HepG2 (cell line): ENCODE data around the gene MTCH1. TPM values are rescaled to one million over a fixed set of nuclear protein-coding genes. Genes with fewer than 3 reads are reported as not detected.

Source experiments
- EED ChIP-seq: sonication (generic); formaldehyde crosslinking; IDR thresholded peaks from 2 replicates; pipeline ENCODE4 v1.5.0; 2020; ENCODE audit warnings: mild to moderate bottlenecking, missing genetic modification reagents
- FLYWCH1 ChIP-seq: sonication (generic); formaldehyde crosslinking; IDR thresholded peaks from 2 replicates; pipeline ENCODE4 v1.8.1; 2023; ENCODE audit warnings: mild to moderate bottlenecking, missing genetic modification reagents
- HNRNPLL ChIP-seq: fragments of 200-400 bp; formaldehyde crosslinking; IDR thresholded peaks from 2 replicates; pipeline ENCODE4 v1.6.1; 2017; ENCODE audit warnings: mild to moderate bottlenecking, low read depth, low read length; ENCODE audit not compliant: poor library complexity, severe bottlenecking
- JUNB ChIP-seq: sonication (generic); formaldehyde crosslinking; IDR thresholded peaks from 2 replicates; pipeline ENCODE4 v1.8.0; 2022; ENCODE audit warnings: missing genetic modification reagents, mild to moderate bottlenecking, borderline replicate concordance
- MEF2D ChIP-seq: sonication (generic); formaldehyde crosslinking; IDR thresholded peaks from 2 replicates; pipeline ENCODE4 v1.5.1; 2020; ENCODE audit warnings: mild to moderate bottlenecking, missing genetic modification reagents
- PHF5A ChIP-seq: IDR thresholded peaks from one replicate; pipeline ENCODE4 v1.6.1; 2018; ENCODE audit warnings: low read depth, missing genetic modification reagents; ENCODE audit not compliant: unreplicated experiment
- REL ChIP-seq: sonication (generic); formaldehyde crosslinking; conservative IDR thresholded peaks from 2 replicates; pipeline ENCODE4 v1.8.0; 2022; ENCODE audit warnings: mild to moderate bottlenecking, missing genetic modification reagents, moderate library complexity
- TGIF2 ChIP-seq: IDR thresholded peaks from 2 replicates; pipeline ENCODE4 v1.6.1; 2016; ENCODE audit warnings: control low read depth, missing compliant biosample characterization
- ZBTB20 ChIP-seq: sonication (generic); formaldehyde crosslinking; IDR thresholded peaks from 2 replicates; pipeline ENCODE4 v1.8.1; 2023; ENCODE audit warnings: missing genetic modification reagents, low read depth, mild to moderate bottlenecking, borderline replicate concordance
- ZNF225 ChIP-seq: sonication (generic); formaldehyde crosslinking; IDR thresholded peaks from 2 replicates; pipeline ENCODE4 v1.4.0; 2020; ENCODE audit warnings: mild to moderate bottlenecking, missing genetic modification reagents
- ZNF230 ChIP-seq: sonication (generic); formaldehyde crosslinking; IDR thresholded peaks from 2 replicates; pipeline ENCODE4 v1.4.0; 2020; ENCODE audit warnings: mild to moderate bottlenecking, missing genetic modification reagents
- ZNF253 ChIP-seq: sonication (generic); formaldehyde crosslinking; IDR thresholded peaks from 2 replicates; pipeline ENCODE4 v1.8.0; 2022; ENCODE audit warnings: mild to moderate bottlenecking, missing genetic modification reagents, borderline replicate concordance
- ZNF530 ChIP-seq: sonication (generic); formaldehyde crosslinking; IDR thresholded peaks from 2 replicates; pipeline ENCODE4 v1.5.0; 2020; ENCODE audit warnings: low read depth, mild to moderate bottlenecking, missing genetic modification reagents
- ZNF572 ChIP-seq: sonication (generic); formaldehyde crosslinking; IDR thresholded peaks from 2 replicates; pipeline ENCODE4 v1.5.1; 2020; ENCODE audit warnings: mild to moderate bottlenecking, missing genetic modification reagents
- ZNF605 ChIP-seq: sonication (generic); formaldehyde crosslinking; IDR thresholded peaks from 2 replicates; pipeline ENCODE4 v1.8.0; 2022; ENCODE audit warnings: mild to moderate bottlenecking, missing genetic modification reagents
- polyA plus RNA-seq, 8 experiments: library from polyadenylated mRNA; depleted of rRNA in 3 of 8; stranded (reverse) in 7 of 8; unstranded in 1 of 8; fragments of >200 nt; fragmentation: Illumina TruSeq in 4 of 8; extraction: Trizol in 4 of 8; gene quantifications; 2 replicates each; pipeline versions ENCODE4 v1.2.1 to v1.2.3, GENCODE V29; 2011 to 2016; ENCODE audit warnings: low read depth in 4 of 8, missing spikeins in 1 of 8, mixed read lengths in 1 of 8; ENCODE audit not compliant: insufficient read depth in 1 of 8
- total RNA-seq, 5 experiments: library from RNA; depleted of rRNA; stranded (reverse); fragments of >200 nt; fragmentation: Illumina TruSeq; extraction: Trizol; gene quantifications; 2 replicates each; pipeline ENCODE4 v1.2.3, GENCODE V29; 2016; ENCODE audit warnings: low read depth in 1 of 5
- TF ChIP-seq, protein P1 (sequence below): sonication (generic); formaldehyde crosslinking; IDR thresholded peaks from 2 replicates; pipeline ENCODE4 v1.8.0; 2022; ENCODE audit warnings: missing genetic modification reagents, mild to moderate bottlenecking, inconsistent platforms, borderline replicate concordance
- TF ChIP-seq, protein P2 (sequence below): sonication (generic); formaldehyde crosslinking; IDR thresholded peaks from 2 replicates; pipeline ENCODE4 v1.8.0; 2022; ENCODE audit warnings: missing genetic modification reagents, mild to moderate bottlenecking, moderate library complexity, borderline replicate concordance
- TF ChIP-seq, protein P3 (sequence below): sonication (generic); formaldehyde crosslinking; IDR thresholded peaks from 2 replicates; pipeline ENCODE4 v1.8.1; 2023; ENCODE audit warnings: mild to moderate bottlenecking, inconsistent platforms, moderate library complexity, missing genetic modification reagents, borderline replicate concordance
- TF ChIP-seq, protein P4 (sequence below): sonication (generic); formaldehyde crosslinking; IDR thresholded peaks from 2 replicates; pipeline ENCODE4 v1.8.0; 2022; ENCODE audit warnings: mild to moderate bottlenecking, missing genetic modification reagents, moderate library complexity
- TF ChIP-seq, protein P5 (sequence below), 2 experiments: sonication (generic) in 1 of 2; formaldehyde crosslinking in 1 of 2; IDR thresholded peaks; 2 replicates each; pipeline versions ENCODE4 v1.4.0 to v1.6.1; 2018 to 2020; ENCODE audit warnings: missing genetic modification reagents in 2 of 2, borderline replicate concordance in 1 of 2, low read depth in 1 of 2, mild to moderate bottlenecking in 1 of 2, missing biosample characterization in 1 of 2

MTCH1 gene
- total and polyA plus RNA-seq, 2 of the 13 experiments (the other 11 are each of a cell fraction or from before 2014, with no cell fraction given): 86.2 to 144 TPM

DNA sequence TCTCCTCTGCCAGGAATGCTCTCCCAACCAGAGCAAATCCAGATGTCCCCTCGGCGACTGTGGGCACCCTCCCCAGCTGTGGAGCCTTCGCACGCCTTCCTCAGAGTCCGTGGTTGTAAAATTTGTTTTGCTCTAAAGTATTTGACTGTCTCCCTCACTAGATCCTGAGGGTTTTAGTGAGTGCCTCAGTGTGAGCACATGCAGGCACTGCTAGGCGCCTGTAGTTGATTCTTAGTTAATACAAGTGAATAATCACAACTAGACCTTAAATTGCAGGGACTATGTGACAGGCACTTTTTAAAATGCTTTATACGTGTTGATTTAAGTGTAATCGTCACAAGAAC lies 680 bp upstream of the MTCH1 start (continued):
- no peak for TF ChIP-seq REL (CRISPR knock-in tag)
- peak; percentile 39; the same call in 1 of the 2 replicates for TF ChIP-seq ZNF230 (CRISPR knock-in tag)
- TF ChIP-seq PHF5A: no peak
- TF ChIP-seq, protein P1, sequence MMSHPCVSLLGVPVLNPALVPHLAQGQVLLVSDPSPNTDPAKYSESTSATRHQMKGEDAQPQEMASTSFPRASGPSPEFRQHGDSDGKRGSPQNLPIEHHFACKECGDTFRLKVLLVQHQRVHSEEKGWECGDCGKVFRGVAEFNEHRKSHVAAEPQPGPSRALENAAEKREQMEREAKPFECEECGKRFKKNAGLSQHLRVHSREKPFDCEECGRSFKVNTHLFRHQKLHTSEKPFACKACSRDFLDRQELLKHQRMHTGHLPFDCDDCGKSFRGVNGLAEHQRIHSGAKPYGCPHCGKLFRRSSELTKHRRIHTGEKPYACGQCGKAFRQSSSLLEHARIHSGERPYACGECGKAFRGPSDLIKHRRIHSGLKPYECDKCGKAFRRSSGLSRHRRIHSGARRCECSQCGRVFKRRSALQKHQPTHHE (CRISPR knock-in tag): 0 out of 2 replicates have a peak, but pooled peaks have one; percentile 33
- TF ChIP-seq ZNF530 (CRISPR knock-in tag): 0 out of 2 replicates have a peak, but pooled peaks have one; percentile 5
- TF ChIP-seq ZNF605: peak; percentile 89
- TF ChIP-seq, protein P2, sequence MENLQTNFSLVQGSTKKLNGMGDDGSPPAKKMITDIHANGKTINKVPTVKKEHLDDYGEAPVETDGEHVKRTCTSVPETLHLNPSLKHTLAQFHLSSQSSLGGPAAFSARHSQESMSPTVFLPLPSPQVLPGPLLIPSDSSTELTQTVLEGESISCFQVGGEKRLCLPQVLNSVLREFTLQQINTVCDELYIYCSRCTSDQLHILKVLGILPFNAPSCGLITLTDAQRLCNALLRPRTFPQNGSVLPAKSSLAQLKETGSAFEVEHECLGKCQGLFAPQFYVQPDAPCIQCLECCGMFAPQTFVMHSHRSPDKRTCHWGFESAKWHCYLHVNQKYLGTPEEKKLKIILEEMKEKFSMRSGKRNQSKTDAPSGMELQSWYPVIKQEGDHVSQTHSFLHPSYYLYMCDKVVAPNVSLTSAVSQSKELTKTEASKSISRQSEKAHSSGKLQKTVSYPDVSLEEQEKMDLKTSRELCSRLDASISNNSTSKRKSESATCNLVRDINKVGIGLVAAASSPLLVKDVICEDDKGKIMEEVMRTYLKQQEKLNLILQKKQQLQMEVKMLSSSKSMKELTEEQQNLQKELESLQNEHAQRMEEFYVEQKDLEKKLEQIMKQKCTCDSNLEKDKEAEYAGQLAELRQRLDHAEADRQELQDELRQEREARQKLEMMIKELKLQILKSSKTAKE (CRISPR knock-in tag): peak; percentile 67; the same call in 1 of the 2 replicates
- TF ChIP-seq, protein P3, sequence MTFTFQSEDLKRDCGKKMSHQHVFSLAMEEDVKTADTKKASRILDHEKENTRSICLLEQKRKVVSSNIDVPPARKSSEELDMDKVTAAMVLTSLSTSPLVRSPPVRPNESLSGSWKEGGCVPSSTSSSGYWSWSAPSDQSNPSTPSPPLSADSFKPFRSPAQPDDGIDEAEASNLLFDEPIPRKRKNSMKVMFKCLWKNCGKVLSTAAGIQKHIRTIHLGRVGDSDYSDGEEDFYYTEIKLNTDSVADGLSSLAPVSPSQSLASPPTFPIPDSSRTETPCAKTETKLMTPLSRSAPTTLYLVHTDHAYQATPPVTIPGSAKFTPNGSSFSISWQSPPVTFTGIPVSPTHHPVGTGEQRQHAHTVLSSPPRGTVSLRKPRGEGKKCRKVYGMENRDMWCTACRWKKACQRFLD (CRISPR knock-in tag): peak; percentile 60; the same call in 1 of the 2 replicates
- TF ChIP-seq JUNB: no peak; the same call in 1 of the 2 replicates
- TF ChIP-seq, protein P4, sequence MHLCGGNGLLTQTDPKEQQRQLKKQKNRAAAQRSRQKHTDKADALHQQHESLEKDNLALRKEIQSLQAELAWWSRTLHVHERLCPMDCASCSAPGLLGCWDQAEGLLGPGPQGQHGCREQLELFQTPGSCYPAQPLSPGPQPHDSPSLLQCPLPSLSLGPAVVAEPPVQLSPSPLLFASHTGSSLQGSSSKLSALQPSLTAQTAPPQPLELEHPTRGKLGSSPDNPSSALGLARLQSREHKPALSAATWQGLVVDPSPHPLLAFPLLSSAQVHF (CRISPR knock-in tag): no peak
- TF ChIP-seq ZNF253: no peak
- TF ChIP-seq EED (CRISPR knock-in tag): no peak
- no peak for TF ChIP-seq HNRNPLL
- no peak for TF ChIP-seq FLYWCH1 (CRISPR knock-in tag)
- TF ChIP-seq MEF2D (CRISPR knock-in tag): no peak
- TF ChIP-seq TGIF2 (CRISPR knock-in tag): no peak
- TF ChIP-seq ZBTB20 (CRISPR knock-in tag): no peak
- TF ChIP-seq ZNF572: 0 out of 2 replicates have a peak, but pooled peaks have one; percentile 59
- TF ChIP-seq, protein P5, sequence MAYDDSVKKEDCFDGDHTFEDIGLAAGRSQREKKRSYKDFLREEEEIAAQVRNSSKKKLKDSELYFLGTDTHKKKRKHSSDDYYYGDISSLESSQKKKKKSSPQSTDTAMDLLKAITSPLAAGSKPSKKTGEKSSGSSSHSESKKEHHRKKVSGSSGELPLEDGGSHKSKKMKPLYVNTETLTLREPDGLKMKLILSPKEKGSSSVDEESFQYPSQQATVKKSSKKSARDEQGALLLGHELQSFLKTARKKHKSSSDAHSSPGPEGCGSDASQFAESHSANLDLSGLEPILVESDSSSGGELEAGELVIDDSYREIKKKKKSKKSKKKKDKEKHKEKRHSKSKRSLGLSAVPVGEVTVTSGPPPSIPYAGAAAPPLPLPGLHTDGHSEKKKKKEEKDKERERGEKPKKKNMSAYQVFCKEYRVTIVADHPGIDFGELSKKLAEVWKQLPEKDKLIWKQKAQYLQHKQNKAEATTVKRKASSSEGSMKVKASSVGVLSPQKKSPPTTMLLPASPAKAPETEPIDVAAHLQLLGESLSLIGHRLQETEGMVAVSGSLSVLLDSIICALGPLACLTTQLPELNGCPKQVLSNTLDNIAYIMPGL (CRISPR knock-in tag; IDR thresholded peaks at IDR 0.05; ENCODE audit: borderline replicate concordance in 1 of 2, low read depth in 1 of 2): no peak
- TF ChIP-seq ZNF225 (CRISPR knock-in tag): no peak
